GM19372 (cell line): ENCODE results near the gene CPN1.
"Not testable (repeated sequence)": the region's sequence is repeated elsewhere in the genome, so short reads cannot be mapped to it uniquely, and the experiment has no call there.

Source experiments
- ATAC-seq: cut with Tn5 transposase; IDR thresholded peaks from one replicate; pipeline ENCODE4 v1.9.1; 2021; ENCODE audit warnings: mild to moderate bottlenecking, low read depth, moderate library complexity; ENCODE audit not compliant: unreplicated experiment

The CPN1 gene

GRCh38 chr10:100083623-100084022 is 2.0 kb upstream of the CPN1 start:
- ATAC-seq = no peak

- not testable (repeated sequence) for ATAC-seq
Observed at GRCh38 chr10:100082276-100082675, 607 bp upstream of the CPN1 start.

- no peak for ATAC-seq
Observed at GRCh38 chr10:100076750-100077149, 4.9 kb downstream of the CPN1 start.

GRCh38 chr10:100075426-100076220 is 6.0 kb downstream of the CPN1 start:
- no peak for ATAC-seq

- ATAC-seq = no peak
Observed at GRCh38 chr10:100072514-100072913, 9.2 kb downstream of the CPN1 start.

- no peak for ATAC-seq
Observed at GRCh38 chr10:100071529-100071928, 10.1 kb downstream of the CPN1 start.

GRCh38 chr10:100067466-100067865 is 14.2 kb downstream of the CPN1 start:
- no peak for ATAC-seq

- no peak for ATAC-seq
Observed at GRCh38 chr10:100065084-100065660, 16.5 kb downstream of the CPN1 start.

GRCh38 chr10:100061401-100061800 is 20.3 kb downstream of the CPN1 start:
- ATAC-seq = no peak

- ATAC-seq = no peak
Observed at GRCh38 chr10:100057948-100058347, 23.7 kb downstream of the CPN1 start.

- no peak for ATAC-seq
Observed at GRCh38 chr10:100053686-100054460, 27.8 kb downstream of the CPN1 start.

GRCh38 chr10:100046021-100046486 is 35.6 kb downstream of the CPN1 start:
- ATAC-seq = peak; percentile 53

GRCh38 chr10:100045592-100045991 is 36.1 kb downstream of the CPN1 start:
- no peak for ATAC-seq

- no peak for ATAC-seq
Observed at GRCh38 chr10:100043796-100044195, 37.9 kb downstream of the CPN1 start.

- no peak for ATAC-seq
Observed at GRCh38 chr10:100043344-100043743, 38.3 kb downstream of the CPN1 start.

GRCh38 chr10:100041306-100042002 is 40.2 kb downstream of the CPN1 start:
- ATAC-seq = no peak

GRCh38 chr10:100038561-100039071 is 43.1 kb downstream of the CPN1 start:
- no peak for ATAC-seq

- no peak for ATAC-seq
Observed at GRCh38 chr10:100037758-100038315, 43.8 kb downstream of the CPN1 start.

GRCh38 chr10:100036850-100037249 is 44.8 kb downstream of the CPN1 start:
- ATAC-seq = no peak

GRCh38 chr10:100033766-100034418 is 47.8 kb downstream of the CPN1 start:
- no peak for ATAC-seq
